ENCODE data around the gene PCED1A. TPM values are rescaled to one million over a fixed set of nuclear protein-coding genes. Genes with fewer than 3 reads are reported as not detected.

Gene PCED1A
- total and polyA plus RNA-seq, 2 donors (not counting 3 experiments of a cell fraction or from before 2014, with no cell fraction given), result 20.1 to 32.0 TPM

- Histone ChIP-seq H3K4me1 (ENCODE audit: control insufficient read depth, extremely low read depth, insufficient read depth, low read length) (peaks cover 6% of the 10 kb centered on the region), H3K9me1 (replicated peaks; ENCODE audit: control insufficient read depth, extremely low read depth, insufficient read depth, low read length) (no peaks in the 10 kb centered on the region), H3K27me3 (ENCODE audit: control insufficient read depth in 2 of 2, insufficient read depth in 2 of 2, low read length in 2 of 2) (peaks cover 40 to 51% of the 10 kb centered on the region in 2 experiments), H3K4me3 (replicated peaks in 1 of 3; ENCODE audit: insufficient read depth in 1 of 3, low read depth in 1 of 3, low read length in 3 of 3) (peak overlapping the region in 1 of 3 experiments; percentile 52), H3K9ac (replicated peaks; ENCODE audit: extremely low read depth, insufficient read depth, low read length) (no peak overlapping the region), H3K79me2 (ENCODE audit: control insufficient read depth, insufficient read depth, low read length) (no peaks in the 10 kb centered on the region), H4K20me1 (replicated peaks; ENCODE audit: control insufficient read depth, extremely low read depth, insufficient read depth, low read length) (no peaks in the 10 kb centered on the region), H3K4me2 (ENCODE audit: insufficient read depth, low read length) (peak overlapping the region; percentile 2), H2AFZ (ENCODE audit: low read depth, low read length) (peak overlapping the region; percentile 62), H3K27ac (ENCODE audit: insufficient read depth, low read depth, low read length) (no peak overlapping the region), H3K36me3 (ENCODE audit: control insufficient read depth in 2 of 2, extremely low read depth in 1 of 2, insufficient read depth in 2 of 2, low read length in 2 of 2) (no peaks in the 10 kb centered on the region), H3K9me3 (replicated peaks; ENCODE audit: control insufficient read depth, insufficient read depth, low read length) (no peaks in the 10 kb centered on the region)
- dilution Hi-C loops (cut with MboI; ENCODE audit: extremely low pct_ligation_motif_present, low sequenced_read_pairs), result no loop called here
- intact Hi-C loops (cut with micrococcal nuclease), result no loop called here
- BruUV-seq (replicated peaks), result TSS peak; percentile 17
- POLR2A ChIA-PET, result no interaction called here
- CTCF ChIA-PET, result interaction anchor here (1.4 to 2.6 kb wide), 2 partner anchors 44 to 52 kb away, joined by 5 to 6 read pairs; no protein-coding TSS in a partner anchor
- DNase-seq (ENCODE audit: low read depth, low spot score), result peak; percentile 11
- TF ChIP-seq POLR2AphosphoS5 (IDR thresholded peaks at IDR 0.05; ENCODE audit: insufficient read depth, low read depth, low read length) (no peak), EZH2 (IDR thresholded peaks at IDR 0.05; ENCODE audit: borderline replicate concordance, low read depth, low read length, severe bottlenecking) (peak; percentile 79)
- no peak for FAIRE-seq
Observed at GRCh38 chr20:2799688-2800520, 40.6 kb downstream of the PCED1A start.

- Histone ChIP-seq H3K79me2 (ENCODE audit: control insufficient read depth, insufficient read depth, low read length) (no peaks in the 10 kb centered on the region), H3K27me3 (ENCODE audit: control insufficient read depth in 2 of 2, insufficient read depth in 2 of 2, low read length in 2 of 2) (peaks cover 34 to 45% of the 10 kb centered on the region in 2 experiments), H3K9me1 (replicated peaks; ENCODE audit: control insufficient read depth, extremely low read depth, insufficient read depth, low read length) (no peaks in the 10 kb centered on the region), H3K27ac (ENCODE audit: insufficient read depth, low read depth, low read length) (no peak overlapping the region), H3K9ac (replicated peaks; ENCODE audit: extremely low read depth, insufficient read depth, low read length) (no peak overlapping the region), H2AFZ (ENCODE audit: low read depth, low read length) (no peak overlapping the region), H3K9me3 (replicated peaks; ENCODE audit: control insufficient read depth, insufficient read depth, low read length) (no peaks in the 10 kb centered on the region), H3K36me3 (ENCODE audit: control insufficient read depth in 2 of 2, extremely low read depth in 1 of 2, insufficient read depth in 2 of 2, low read length in 2 of 2) (no peaks in the 10 kb centered on the region), H4K20me1 (replicated peaks; ENCODE audit: control insufficient read depth, extremely low read depth, insufficient read depth, low read length) (no peaks in the 10 kb centered on the region), H3K4me3 (replicated peaks in 1 of 3; ENCODE audit: insufficient read depth in 1 of 3, low read depth in 1 of 3, low read length in 3 of 3) (no peak overlapping the region), H3K4me1 (ENCODE audit: control insufficient read depth, extremely low read depth, insufficient read depth, low read length) (peaks cover 6% of the 10 kb centered on the region), H3K4me2 (ENCODE audit: insufficient read depth, low read length) (no peak overlapping the region)
- dilution Hi-C loops (cut with MboI; ENCODE audit: extremely low pct_ligation_motif_present, low sequenced_read_pairs), result no loop called here
- DNase-seq (ENCODE audit: low read depth, low spot score) (no peak), FAIRE-seq (no peak)
- ChIA-PET CTCF (interaction anchor here (2.7 kb wide), 1 partner anchor 53 kb away, joined by 7 read pairs; no protein-coding TSS in a partner anchor), POLR2A (no interaction called here)
- TF ChIP-seq EZH2 (IDR thresholded peaks at IDR 0.05; ENCODE audit: borderline replicate concordance, low read depth, low read length, severe bottlenecking) (no peak), CTCF (IDR thresholded peaks at IDR 0.05; ENCODE audit: extremely low read depth in 1 of 2, insufficient read depth in 1 of 2, low read depth in 1 of 2, low read length in 2 of 2) (no peak), POLR2A (IDR thresholded peaks at IDR 0.05; ENCODE audit: low read depth, low read length) (no peak), MAX (IDR thresholded peaks at IDR 0.05; ENCODE audit: insufficient read depth, insufficient read length) (no peak), JUN (IDR thresholded peaks at IDR 0.05; ENCODE audit: borderline replicate concordance, insufficient read depth, insufficient read length, low read depth) (no peak), FOS (IDR thresholded peaks at IDR 0.05; ENCODE audit: borderline replicate concordance, insufficient read depth, low read length) (no peak), POLR2AphosphoS5 (IDR thresholded peaks at IDR 0.05; ENCODE audit: insufficient read depth, low read depth, low read length) (no peak), GATA2 (IDR thresholded peaks at IDR 0.05; ENCODE audit: insufficient read depth, insufficient read length, low read depth, low read length) (no peak), MYC (IDR thresholded peaks at IDR 0.05; ENCODE audit: low read depth, low read length) (no peak)
- intact Hi-C loops (cut with micrococcal nuclease), result no loop called here
- no TSS peak for BruUV-seq (replicated peaks)
Observed at GRCh38 chr20:2799271-2799670, 41.2 kb downstream of the PCED1A start.

Data from endothelial cell of umbilical vein (primary cell).